ENCODE data around the gene BAIAP2. TPM values are rescaled to one million over a fixed set of nuclear protein-coding genes. Genes with fewer than 3 reads are reported as not detected.

BAIAP2 gene
- total RNA-seq, 1 donor from 2014 or later, result 113 TPM

- intact Hi-C loops (cut with DNase I), result no loop called here
- peaks cover 36% of the 10 kb centered on the region for H3K4me1 ChIP-seq
- DNase-seq (ENCODE audit: extremely low spot score in 2 of 2), result no peak
- H3K4me3 ChIP-seq, result peak overlapping the region in 1 of 2 donors; percentile 67
- peaks cover 0 to 4% of the 10 kb centered on the region in 2 donors for H3K36me3 ChIP-seq
- no peak overlapping the region for H3K27ac ChIP-seq
- TF ChIP-seq POLR2AphosphoS5 (IDR thresholded peaks at IDR 0.05; ENCODE audit: insufficient read depth in 1 of 2, low read depth in 1 of 2), result no peak
- H3K27me3 ChIP-seq, result peaks cover 4% of the 10 kb centered on the region
- no peaks in the 10 kb centered on the region for H3K9me3 ChIP-seq
Measured at GRCh38 chr17:81032641-81033480, 2.1 kb upstream of the BAIAP2 start.

- peak overlapping the region; percentile 67 to 92 for H3K4me3 ChIP-seq
- intact Hi-C loops (cut with DNase I), result no loop called here
- peaks cover 40% of the 10 kb centered on the region for H3K4me1 ChIP-seq
- H3K27ac ChIP-seq, result no peak overlapping the region
- H3K36me3 ChIP-seq, result peaks cover 0 to 4% of the 10 kb centered on the region in 2 donors
- peaks cover 2% of the 10 kb centered on the region for H3K27me3 ChIP-seq
- TF ChIP-seq POLR2A (IDR thresholded peaks at IDR 0.05) (no peak), POLR2AphosphoS5 (IDR thresholded peaks at IDR 0.05; ENCODE audit: insufficient read depth in 1 of 2, low read depth in 1 of 2) (no peak), CTCF (IDR thresholded peaks at IDR 0.05) (no peak)
- H3K9me3 ChIP-seq, result no peaks in the 10 kb centered on the region
- DNase-seq (ENCODE audit: extremely low spot score in 2 of 2), result no peak
Measured at GRCh38 chr17:81033535-81034167, 1.3 kb upstream of the BAIAP2 start.

GRCh38 chr17:81034168-81034777 lies 678 bp upstream of the BAIAP2 start:
- no peak overlapping the region for H3K27ac ChIP-seq
- intact Hi-C loops (cut with DNase I), result no loop called here
- no peaks in the 10 kb centered on the region for H3K9me3 ChIP-seq
- no peak for TF ChIP-seq CTCF (IDR thresholded peaks at IDR 0.05)
- TF ChIP-seq POLR2A (IDR thresholded peaks at IDR 0.05), result no peak
- TF ChIP-seq POLR2AphosphoS5 (IDR thresholded peaks at IDR 0.05; ENCODE audit: insufficient read depth in 1 of 2, low read depth in 1 of 2), result no peak
- peaks cover 0 to 4% of the 10 kb centered on the region in 2 donors for H3K36me3 ChIP-seq
- DNase-seq (ENCODE audit: extremely low spot score in 2 of 2), result no peak
- H3K4me1 ChIP-seq, result peaks cover 46% of the 10 kb centered on the region
- no peaks in the 10 kb centered on the region for H3K27me3 ChIP-seq
- peak overlapping the region; percentile 67 to 92 for H3K4me3 ChIP-seq

- Histone ChIP-seq H3K4me1 (peaks cover 60% of the 10 kb centered on the region), H3K36me3 (peaks cover 0 to 4% of the 10 kb centered on the region in 2 donors), H3K9me3 (no peaks in the 10 kb centered on the region), H3K4me3 (peak overlapping the region; percentile 67 to 92), H3K27ac (peak overlapping the region; percentile 60), H3K27me3 (no peaks in the 10 kb centered on the region)
- TF ChIP-seq POLR2AphosphoS5 (IDR thresholded peaks at IDR 0.05; ENCODE audit: insufficient read depth in 1 of 2, low read depth in 1 of 2) (no peak), POLR2A (IDR thresholded peaks at IDR 0.05) (no peak), CTCF (IDR thresholded peaks at IDR 0.05) (no peak)
- intact Hi-C loops (cut with DNase I), result no loop called here
- no peak for DNase-seq (ENCODE audit: extremely low spot score in 2 of 2)
Measured at GRCh38 chr17:81035521-81036196, 708 bp downstream of the BAIAP2 start.
